GM18873 (cell line): ENCODE measurements around the gene GLP2R.

Experiments used
- ATAC-seq: cut with Tn5 transposase; IDR thresholded peaks from one replicate; pipeline ENCODE4 v1.9.1; 2021; ENCODE audit warnings: mild to moderate bottlenecking, moderate library complexity, moderate number of reproducible peaks; ENCODE audit not compliant: unreplicated experiment, low FRiP score

GLP2R gene

GRCh38 chr17:9940841-9941240, 115.1 kb downstream of the GLP2R start:
- ATAC-seq = no peak

- ATAC-seq = no peak
Measured at GRCh38 chr17:9941305-9941704, 115.6 kb downstream of the GLP2R start.
